Activated B cell treated with CpG ODN at 0.5 μM for 24 hours (primary cell): ENCODE results near the gene PDE9A. TPM values are rescaled to one million over a fixed set of nuclear protein-coding genes. Genes with fewer than 3 reads are reported as not detected.

Source experiments
- ATAC-seq: fragments of 200-7000 bp; cut with Tn5 transposase; one replicate; pipeline ENCODE4 v1.10.0; 2021; ENCODE audit warnings: low read depth, mild to moderate bottlenecking, moderate library complexity
- CTCF ChIA-PET: fragments of 350-600 bp; sonication (Branson Sonifier 250); formaldehyde crosslinking; loops from one replicate; lab custom pipeline; 2021; ENCODE audit warnings: antibody characterized with exemption; lab: Charles Lee
- POLR2A ChIA-PET: fragments of 350-600 bp; sonication (Branson Sonifier 250); formaldehyde crosslinking; loops from one replicate; lab custom pipeline; 2021; ENCODE audit warnings: antibody characterized with exemption; lab: Charles Lee
- DNase-seq: peaks from one replicate; pipeline ENCODE4 v3.0.0; 2022
- H3K27ac Mint-ChIP-seq: one replicate; pipeline ENCODE4 v1.8.0; 2020; ENCODE audit warnings: mixed read lengths
- H3K27me3 Mint-ChIP-seq: one replicate; pipeline ENCODE4 v1.8.0; 2021; ENCODE audit warnings: mixed read lengths
- H3K36me3 Mint-ChIP-seq: one replicate; pipeline ENCODE4 v1.8.0; 2021; ENCODE audit warnings: low read depth, mixed read lengths
- H3K4me1 Mint-ChIP-seq: one replicate; pipeline ENCODE4 v1.8.0; 2021; ENCODE audit warnings: mixed read lengths
- H3K4me3 Mint-ChIP-seq: one replicate; pipeline ENCODE4 v1.8.0; 2020; ENCODE audit warnings: mild to moderate bottlenecking, mixed read lengths
- H3K9me3 Mint-ChIP-seq: one replicate; pipeline ENCODE4 v1.8.0; 2020; ENCODE audit warnings: mixed read lengths
- CTCF ChIP-seq: fragments of 200-600 bp; IDR thresholded peaks from one replicate; pipeline ENCODE4 v1.8.0; 2022; ENCODE audit warnings: antibody characterized with exemption, mild to moderate bottlenecking
- intact Hi-C: fragments of 100-400 bp; cut with micrococcal nuclease; formaldehyde crosslinking; loops from one replicate; pipeline ENCODE4 v1.15.1; 2024
- total RNA-seq: library from RNA; stranded (reverse); gene quantifications from 2 replicates; pipeline ENCODE4 v1.2.3, GENCODE V29; 2022

PDE9A gene
- total RNA-seq, 1 donor from 2014 or later = 0.58 TPM

- no peaks in the 10 kb centered on the region for H3K4me1 Mint-ChIP-seq
- peaks cover 6% of the 10 kb centered on the region for H3K27me3 Mint-ChIP-seq
- ChIA-PET CTCF (interaction anchor here (4.1 kb wide), 1 partner anchor 227 kb away, joined by 34 read pairs; no protein-coding TSS in a partner anchor), POLR2A (no interaction called here)
- no peak for TF ChIP-seq CTCF
- ATAC-seq (no peak), DNase-seq (no peak)
- H3K27ac Mint-ChIP-seq = no peak overlapping the region
- intact Hi-C loops = loop anchor here (5.0 to 10.0 kb wide), 6 partner anchors 38 to 673 kb away; partner anchors contain the start of gene PDE9A
- H3K9me3 Mint-ChIP-seq = peaks cover under 1% of the 10 kb centered on the region
- H3K4me3 Mint-ChIP-seq = no peak overlapping the region
- no peaks in the 10 kb centered on the region for H3K36me3 Mint-ChIP-seq
These were observed 166.6 kb downstream of the PDE9A start for GRCh38 chr21:42819861-42820615.

- ChIA-PET POLR2A (interaction anchor here (0.6 kb wide), 1 partner anchor 1045 kb away, joined by 4 read pairs; no protein-coding TSS in a partner anchor), CTCF (interaction anchor here (4.1 kb wide), 1 partner anchor 228 kb away, joined by 34 read pairs; no protein-coding TSS in a partner anchor)
- H3K9me3 Mint-ChIP-seq = no peaks in the 10 kb centered on the region
- H3K4me1 Mint-ChIP-seq = no peaks in the 10 kb centered on the region
- H3K4me3 Mint-ChIP-seq = no peak overlapping the region
- no peak overlapping the region for H3K27ac Mint-ChIP-seq
- intact Hi-C loops = no loop called here
- no peaks in the 10 kb centered on the region for H3K36me3 Mint-ChIP-seq
- no peak for ATAC-seq
- no peak for TF ChIP-seq CTCF
- peaks cover 14% of the 10 kb centered on the region for H3K27me3 Mint-ChIP-seq
- DNase-seq = no peak
These were observed 167.4 kb downstream of the PDE9A start for GRCh38 chr21:42820616-42821465.

Other genes with a start within 250 kb of the PDE9A start
- gene UBASH3A, start 249.7 kb upstream of the PDE9A start, total RNA-seq = 0.20 TPM in 1 of 2 replicates, not detected in the other
- 0.38 TPM in 1 of 2 replicates, not detected in the other for gene RSPH1, start 157.4 kb upstream of the PDE9A start, total RNA-seq
- 39.8 and 47.9 TPM in 2 replicates for gene SLC37A1, start 139.8 kb upstream of the PDE9A start, total RNA-seq
- 56.7 and 60.5 TPM in 2 replicates for gene WDR4, start 225.9 kb downstream of the PDE9A start, total RNA-seq
- gene NDUFV3, start 239.7 kb downstream of the PDE9A start, total RNA-seq = 21.2 and 27.1 TPM in 2 replicates